HCT116 (cell line): ENCODE data around the gene GPC5. TPM values are rescaled to one million over a fixed set of nuclear protein-coding genes. Genes with fewer than 3 reads are reported as not detected.

ENCODE experiments used
- ATAC-seq: fragments of 200-7000 bp; cut with Tn5 transposase; 2 replicates; pipeline ENCODE4 v1.9.1; 2020; ENCODE audit warnings: mild to moderate bottlenecking, moderate library complexity
- BruUV-seq: library from RNA; stranded (reverse); fragments of 400-500 nt; replicated peaks from 2 replicates; lab custom pipeline; 2021; lab: Mats Ljungman, UMichigan
- CTCF ChIA-PET: fragments of 300-600 bp; sonication (Branson Sonifier 250); formaldehyde crosslinking; loops from one replicate; lab custom pipeline; 2021; ENCODE audit warnings: antibody characterized with exemption; lab: Charles Lee
- POLR2A ChIA-PET: fragments of 300-600, 350-600 bp; sonication (Branson Sonifier 250); formaldehyde crosslinking; loops from one replicate; lab custom pipeline; 2021; ENCODE audit warnings: antibody characterized with exemption; lab: Charles Lee
- RAD21 ChIA-PET, 2 experiments: fragments of 300-600 bp; sonication (Branson Sonifier 250); formaldehyde crosslinking; loops; one replicate each; lab custom pipeline; 2023; ENCODE audit warnings: low total read pairs in 2 of 2; ENCODE audit not compliant: uncharacterized antibody in 2 of 2, unreplicated experiment in 2 of 2, low non-redundant PET in 1 of 2; lab: Charles Lee
- DNase-seq: peaks from one replicate; pipeline ENCODE4 v3.0.0-alpha.2; 2010; ENCODE audit warnings: low read depth, low spot score
- H2AFZ ChIP-seq: fragments of 200-600 bp; shearing (Covaris generic), sonication (generic); 2 replicates; pipeline ENCODE4 v1.6.1; 2017; ENCODE audit warnings: low read depth, mixed run types, mixed read lengths, antibody characterized with exemption, low read length; ENCODE audit not compliant: poor library complexity, severe bottlenecking
- H3K27ac ChIP-seq: 2 replicates; pipeline ENCODE4 v1.5.1; 2012; ENCODE audit warnings: low read depth, low read length
- H3K27me3 ChIP-seq: fragments of 200-600 bp; sonication (generic); 2 replicates; pipeline ENCODE4 v1.6.1; 2016; ENCODE audit warnings: mixed run types, low read length, mixed read lengths; ENCODE audit not compliant: insufficient read depth
- H3K36me3 ChIP-seq, 2 experiments: fragments of 200-500 bp in 1 of 2; fragments of 200-600 bp in 1 of 2; sonication (Bioruptor generic) in 1 of 2; sonication (generic) in 1 of 2; 2 replicates each; pipeline versions ENCODE4 v1.5.1 to v1.6.1; 2014 to 2016; ENCODE audit warnings: low read length in 2 of 2, inconsistent platforms in 1 of 2, mixed read lengths in 1 of 2, mixed run types in 1 of 2; ENCODE audit not compliant: insufficient read depth in 2 of 2, control insufficient read depth in 1 of 2
- H3K4me1 ChIP-seq, 2 experiments: fragments of 200-600 bp in 1 of 2; sonication (generic) in 1 of 2; 2 replicates each; pipeline versions ENCODE4 v1.5.1 to v1.6.1; 2012 to 2017; ENCODE audit warnings: low read length in 2 of 2, inconsistent platforms in 1 of 2, mild to moderate bottlenecking in 1 of 2, mixed read lengths in 1 of 2, mixed run types in 1 of 2, moderate library complexity in 1 of 2; ENCODE audit not compliant: insufficient read depth in 2 of 2, control insufficient read depth in 1 of 2
- H3K4me2 ChIP-seq: fragments of 200-600 bp; sonication (generic); 2 replicates; pipeline ENCODE4 v1.6.1; 2017; ENCODE audit warnings: mixed run types, low read length, mixed read lengths
- H3K4me3 ChIP-seq, 2 experiments: fragments of 200-600 bp in 1 of 2; sonication (generic) in 1 of 2; replicated peaks in 1 of 2; 2 replicates each; pipeline ENCODE4 v1.5.1; 2011 to 2016; ENCODE audit warnings: low read length in 2 of 2, control low read depth in 1 of 2, low read depth in 1 of 2, mild to moderate bottlenecking in 1 of 2, mixed read lengths in 1 of 2, mixed run types in 1 of 2
- H3K79me2 ChIP-seq: fragments of 200-600 bp; sonication (generic); 2 replicates; pipeline ENCODE4 v1.6.1; 2017; ENCODE audit warnings: mild to moderate bottlenecking, mixed run types, low read length, moderate library complexity, mixed read lengths; ENCODE audit not compliant: insufficient read depth
- H3K9ac ChIP-seq: fragments of 200-600 bp; sonication (generic); 2 replicates; pipeline ENCODE4 v1.6.1; 2016; ENCODE audit warnings: low read length, mixed read lengths
- H3K9me2 ChIP-seq: fragments of 200-600 bp; sonication (generic), shearing (Covaris generic); 2 replicates; pipeline ENCODE4 v1.6.1; 2017; ENCODE audit warnings: mixed run types, mild to moderate bottlenecking, moderate library complexity; ENCODE audit not compliant: insufficient read depth
- H3K9me3 ChIP-seq, 2 experiments: fragments of 200-500 bp in 1 of 2; fragments of 200-600 bp in 1 of 2; sonication (Bioruptor generic) in 1 of 2; sonication (generic) in 1 of 2; 2 replicates each; pipeline ENCODE4 v1.6.1; 2014 to 2017; ENCODE audit warnings: low read length in 2 of 2, mixed read lengths in 2 of 2, inconsistent platforms in 1 of 2, low read depth in 1 of 2, mild to moderate bottlenecking in 1 of 2, mixed run types in 1 of 2, moderate library complexity in 1 of 2; ENCODE audit not compliant: control insufficient read depth in 1 of 2, insufficient read depth in 1 of 2
- H4K20me1 ChIP-seq: fragments of 200-600 bp; sonication (generic), shearing (Covaris generic); 2 replicates; pipeline ENCODE4 v1.6.1; 2017; ENCODE audit warnings: mixed run types, mild to moderate bottlenecking, moderate library complexity; ENCODE audit not compliant: insufficient read depth
- ATF3 ChIP-seq: IDR thresholded peaks from 2 replicates; pipeline ENCODE4 v1.6.1; 2012
- CTCF ChIP-seq, 3 experiments: fragments of 200-600 bp in 1 of 3; sonication (generic) in 1 of 3; IDR thresholded peaks in 2 of 3; conservative IDR thresholded peaks in 1 of 3; 2 replicates each; pipeline ENCODE4 v1.5.1; 2012 to 2017; ENCODE audit warnings: low read depth in 2 of 3, low read length in 2 of 3, antibody characterized with exemption in 1 of 3, borderline replicate concordance in 1 of 3, control low read depth in 1 of 3, mild to moderate bottlenecking in 1 of 3, mixed read lengths in 1 of 3, mixed run types in 1 of 3, moderate library complexity in 1 of 3; ENCODE audit not compliant: insufficient read depth in 1 of 3
- ELF1 ChIP-seq: IDR thresholded peaks from 2 replicates; pipeline ENCODE4 v1.6.1; 2012; ENCODE audit warnings: low read depth, borderline replicate concordance
- FOSL1 ChIP-seq: IDR thresholded peaks from 2 replicates; pipeline ENCODE4 v1.6.1; 2012; ENCODE audit warnings: low read depth
- JUND ChIP-seq: IDR thresholded peaks from 2 replicates; pipeline ENCODE4 v1.6.1; 2012
- POLR2A ChIP-seq: IDR thresholded peaks from 2 replicates; pipeline ENCODE4 v1.7.0; 2011; ENCODE audit warnings: borderline replicate concordance; ENCODE audit not compliant: insufficient read depth, insufficient read length; ENCODE audit errors: extremely low read depth
- RAD21 ChIP-seq: IDR thresholded peaks from 2 replicates; pipeline ENCODE4 v1.6.1; 2012; ENCODE audit warnings: low read depth, mild to moderate bottlenecking
- SIN3A ChIP-seq: IDR thresholded peaks from 2 replicates; pipeline ENCODE4 v1.6.1; 2012; ENCODE audit warnings: low read depth
- SP1 ChIP-seq: IDR thresholded peaks from 2 replicates; pipeline ENCODE4 v1.6.1; 2012; ENCODE audit warnings: low read depth
- SRF ChIP-seq: IDR thresholded peaks from 2 replicates; pipeline ENCODE4 v1.6.1; 2012; ENCODE audit warnings: low read depth
- TCF7L2 ChIP-seq: IDR thresholded peaks from 2 replicates; pipeline ENCODE4 v1.7.0; 2011; ENCODE audit warnings: borderline replicate concordance, inconsistent platforms; ENCODE audit not compliant: insufficient read depth, insufficient read length; ENCODE audit errors: extremely low read depth
- YY1 ChIP-seq: IDR thresholded peaks from 2 replicates; pipeline ENCODE4 v1.6.1; 2011; ENCODE audit warnings: low read length, low read depth, moderate library complexity, mild to moderate bottlenecking; ENCODE audit not compliant: insufficient replicate concordance; ENCODE audit errors: extremely low read depth
- ZNF274 ChIP-seq: fragments of 200-500 bp; sonication (Bioruptor generic); IDR thresholded peaks from 2 replicates; pipeline ENCODE4 v1.6.1; 2014; ENCODE audit warnings: mild to moderate bottlenecking, low read depth, low read length, inconsistent platforms
- intact Hi-C: fragments of 100-400 bp; cut with micrococcal nuclease; formaldehyde crosslinking; loops from 2 replicates; pipeline ENCODE4 v1.10.0; 2022
- total RNA-seq: library from RNA; stranded (reverse); gene quantifications from one replicate; pipeline ENCODE4 v1.2.1, GENCODE V29; 2021; ENCODE audit not compliant: unreplicated experiment

GPC5 gene
- total RNA-seq, 1 experiment from 2014 or later: not detected

- Histone ChIP-seq H3K27me3 (no peaks in the 10 kb centered on the region), H2AFZ (no peak overlapping the region), H3K79me2 (no peaks in the 10 kb centered on the region), H3K27ac (no peak overlapping the region), H3K36me3 (no peaks in the 10 kb centered on the region), H4K20me1 (no peaks in the 10 kb centered on the region), H3K4me1 (no peaks in the 10 kb centered on the region), H3K4me2 (no peak overlapping the region), H3K9me2 (no peaks in the 10 kb centered on the region), H3K4me3 (no peak overlapping the region), H3K9me3 (peaks cover 0 to 10% of the 10 kb centered on the region in 2 experiments; a peak in 2 of 4 replicates), H3K9ac (no peak overlapping the region)
- no TSS peak for BruUV-seq
- ATAC-seq (no peak), DNase-seq (no peak)
- ChIA-PET CTCF (no interaction called here), POLR2A (no interaction called here), RAD21 (no interaction called here)
- intact Hi-C loops: no loop called here
- no peak for TF ChIP-seq SP1
- no peak for TF ChIP-seq SRF
- TF ChIP-seq FOSL1: no peak
- no peak for TF ChIP-seq JUND
- no peak for TF ChIP-seq YY1
- TF ChIP-seq ELF1: no peak
- TF ChIP-seq TCF7L2: no peak
- TF ChIP-seq RAD21: no peak
- TF ChIP-seq ZNF274: no peak
- TF ChIP-seq SIN3A: no peak
- TF ChIP-seq POLR2A: no peak
- TF ChIP-seq ATF3: no peak
Measured at GRCh38 chr13:91934354-91934753, 535.9 kb downstream of the GPC5 start.

- Histone ChIP-seq H3K9ac (no peak overlapping the region), H2AFZ (no peak overlapping the region), H3K9me3 (peaks cover 1 to 10% of the 10 kb centered on the region in 2 experiments; a peak in 2 of 4 replicates), H3K27ac (no peak overlapping the region), H3K79me2 (no peaks in the 10 kb centered on the region), H4K20me1 (no peaks in the 10 kb centered on the region), H3K36me3 (no peaks in the 10 kb centered on the region), H3K4me1 (no peaks in the 10 kb centered on the region), H3K4me3 (no peak overlapping the region), H3K9me2 (no peaks in the 10 kb centered on the region), H3K27me3 (no peaks in the 10 kb centered on the region), H3K4me2 (no peak overlapping the region)
- BruUV-seq: no TSS peak
- intact Hi-C loops: no loop called here
- CTCF ChIA-PET: interaction anchor here (1.3 kb wide), 1 partner anchor 128 kb away, joined by 4 read pairs; no protein-coding TSS in a partner anchor
- POLR2A ChIA-PET: no interaction called here
- no peak for DNase-seq
- ATAC-seq: no peak
- RAD21 ChIA-PET: no interaction called here
- TF ChIP-seq YY1 (no peak), CTCF (IDR thresholded peaks at IDR 0.05 in 2 of 3, conservative IDR thresholded peaks at IDR 0.05 in 1 of 3; ENCODE audit: borderline replicate concordance in 1 of 3, insufficient read depth in 1 of 3, low read depth in 2 of 3, low read length in 2 of 3) (peak in 1 of 3 experiments; percentile 16; a peak in 1 of 6 replicates)
Measured at GRCh38 chr13:91946498-91947070, 548.2 kb downstream of the GPC5 start.
